AG04450 (cell line): Measurements from ENCODE around the gene DPP6. TPM values are rescaled to one million over a fixed set of nuclear protein-coding genes. Genes with fewer than 3 reads are reported as not detected.

Experiments used
- CTCF ChIA-PET: fragments of 300-600, 350-600 bp; formaldehyde crosslinking; extraction: SDS; loops from one replicate; lab custom pipeline; 2022; ENCODE audit warnings: antibody characterized with exemption, inconsistent platforms; lab: Charles Lee
- POLR2A ChIA-PET: fragments of 350-600 bp; formaldehyde crosslinking; extraction: SDS; loops from one replicate; lab custom pipeline; 2021; ENCODE audit warnings: antibody characterized with exemption, inconsistent platforms; lab: Yijun Ruan, JAX
- DNase-seq: peaks from one replicate; pipeline ENCODE4 v3.0.0-alpha.2; 2011; ENCODE audit warnings: low read depth, low spot score
- H3K27ac ChIP-seq: one replicate; pipeline ENCODE4 v1.5.1; 2012; ENCODE audit warnings: low read depth, low read length, control low read depth
- H3K27me3 ChIP-seq: one replicate; pipeline ENCODE4 v1.6.0; 2012; ENCODE audit warnings: low read length; ENCODE audit not compliant: control insufficient read depth, insufficient read depth
- H3K4me3 ChIP-seq: 2 replicates; pipeline ENCODE4 v1.5.1; 2011; ENCODE audit warnings: mild to moderate bottlenecking, low read depth, low read length, control low read depth
- H3K9me3 ChIP-seq: 2 replicates; pipeline ENCODE4 v1.5.1; 2012; ENCODE audit warnings: low read length; ENCODE audit not compliant: control insufficient read depth, insufficient read depth
- polyA plus RNA-seq: library from polyadenylated mRNA; depleted of rRNA; stranded (reverse); fragments of >200 nt; gene quantifications from 2 replicates; pipeline ENCODE4 v1.2.3, GENCODE V29; 2011
- TF ChIP-seq, protein P1 (sequence below): IDR thresholded peaks from 2 replicates; pipeline ENCODE4 v1.5.1; 2011; ENCODE audit warnings: low read depth, low read length, control low read depth, inconsistent platforms

DPP6 gene
- polyA plus RNA-seq, 1 experiment = not detected

DNA sequence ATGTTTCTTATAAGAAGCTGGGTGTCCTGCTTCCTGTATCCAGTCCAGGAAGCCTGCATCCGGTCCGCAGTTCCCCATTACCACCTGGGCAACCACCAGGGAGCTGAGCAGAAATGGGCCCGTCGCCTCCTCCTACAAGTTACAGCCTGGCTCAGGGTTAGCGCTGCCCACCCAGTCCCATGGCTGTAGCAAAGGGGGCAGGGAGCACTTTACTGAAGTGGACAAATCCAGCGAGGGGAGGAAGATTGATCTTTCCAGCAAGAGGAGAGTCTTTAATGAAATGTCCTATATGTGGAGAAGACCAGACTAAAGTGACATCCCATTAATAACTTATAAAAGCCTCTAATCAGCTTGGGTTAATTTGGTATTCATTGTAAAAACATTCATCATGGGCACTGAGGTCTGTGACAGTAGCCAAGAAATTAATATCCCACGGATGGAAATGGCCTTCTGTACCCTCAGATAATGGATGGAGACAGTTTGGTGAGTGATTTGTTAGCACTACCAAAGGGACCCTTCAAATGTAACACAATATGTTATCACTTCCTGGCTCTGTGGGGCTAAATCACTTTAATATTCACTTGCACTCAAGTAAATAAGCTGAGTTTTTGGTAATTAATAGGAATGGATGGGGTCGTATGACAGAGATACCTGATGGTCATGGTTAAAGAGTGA, 627.3 kb downstream of the DPP6 start:
- ChIA-PET POLR2A (no interaction called here), CTCF (no interaction called here)
- Histone ChIP-seq H3K9me3 (peaks cover 56% of the 10 kb centered on the region), H3K27ac (no peak overlapping the region), H3K4me3 (no peak overlapping the region), H3K27me3 (no peaks in the 10 kb centered on the region)
- TF ChIP-seq, protein P1, sequence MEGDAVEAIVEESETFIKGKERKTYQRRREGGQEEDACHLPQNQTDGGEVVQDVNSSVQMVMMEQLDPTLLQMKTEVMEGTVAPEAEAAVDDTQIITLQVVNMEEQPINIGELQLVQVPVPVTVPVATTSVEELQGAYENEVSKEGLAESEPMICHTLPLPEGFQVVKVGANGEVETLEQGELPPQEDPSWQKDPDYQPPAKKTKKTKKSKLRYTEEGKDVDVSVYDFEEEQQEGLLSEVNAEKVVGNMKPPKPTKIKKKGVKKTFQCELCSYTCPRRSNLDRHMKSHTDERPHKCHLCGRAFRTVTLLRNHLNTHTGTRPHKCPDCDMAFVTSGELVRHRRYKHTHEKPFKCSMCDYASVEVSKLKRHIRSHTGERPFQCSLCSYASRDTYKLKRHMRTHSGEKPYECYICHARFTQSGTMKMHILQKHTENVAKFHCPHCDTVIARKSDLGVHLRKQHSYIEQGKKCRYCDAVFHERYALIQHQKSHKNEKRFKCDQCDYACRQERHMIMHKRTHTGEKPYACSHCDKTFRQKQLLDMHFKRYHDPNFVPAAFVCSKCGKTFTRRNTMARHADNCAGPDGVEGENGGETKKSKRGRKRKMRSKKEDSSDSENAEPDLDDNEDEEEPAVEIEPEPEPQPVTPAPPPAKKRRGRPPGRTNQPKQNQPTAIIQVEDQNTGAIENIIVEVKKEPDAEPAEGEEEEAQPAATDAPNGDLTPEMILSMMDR = no peak
- no peak for DNase-seq

DNA sequence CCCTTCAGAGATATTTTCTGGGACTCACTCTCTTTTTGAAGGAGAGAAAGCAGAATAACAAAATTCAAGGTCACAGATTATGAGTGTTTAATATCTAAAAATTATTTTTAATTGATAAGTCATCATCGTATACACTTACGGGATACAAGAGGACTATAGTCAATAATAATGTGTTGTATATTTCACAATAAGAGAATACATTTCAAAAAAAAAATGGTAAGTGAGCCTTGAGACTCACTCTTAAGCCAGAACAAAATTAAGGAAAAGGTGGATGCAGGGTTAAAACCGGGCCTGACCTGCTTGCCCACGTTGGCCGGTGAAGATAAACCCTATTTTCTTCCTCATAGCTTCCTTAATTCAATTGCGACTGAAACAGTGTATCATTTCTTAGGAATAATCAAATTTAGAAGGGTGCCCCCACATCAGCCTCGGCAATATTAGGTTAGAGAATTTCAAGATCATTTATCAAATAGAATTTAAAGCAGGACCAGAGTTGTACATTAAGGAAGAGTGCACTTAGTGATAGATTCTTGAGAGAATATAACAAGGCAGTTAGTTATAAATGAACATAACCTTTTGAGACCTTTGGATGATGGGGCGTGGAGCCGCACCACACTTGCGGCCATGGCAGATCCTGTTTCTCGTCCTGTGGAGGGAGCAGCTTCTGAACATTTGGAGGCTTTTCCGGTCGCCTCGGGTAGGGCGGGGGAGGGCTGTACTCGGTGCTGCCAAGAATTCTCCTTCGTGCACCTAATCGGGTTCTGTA, 628.9 kb downstream of the DPP6 start:
- ChIA-PET CTCF (no interaction called here), POLR2A (no interaction called here)
- TF ChIP-seq, protein P1 = no peak
- Histone ChIP-seq H3K9me3 (peaks cover 46% of the 10 kb centered on the region), H3K27me3 (no peaks in the 10 kb centered on the region), H3K27ac (no peak overlapping the region), H3K4me3 (no peak overlapping the region)
- DNase-seq = no peak

GRCh38 chr7:154682003-154682402, 629.8 kb downstream of the DPP6 start:
- ChIA-PET POLR2A (no interaction called here), CTCF (no interaction called here)
- Histone ChIP-seq H3K9me3 (peaks cover 44% of the 10 kb centered on the region), H3K27ac (no peak overlapping the region), H3K4me3 (no peak overlapping the region), H3K27me3 (no peaks in the 10 kb centered on the region)
- no peak for DNase-seq
- TF ChIP-seq, protein P1 = no peak

- POLR2A ChIA-PET = no interaction called here
- H3K9me3 ChIP-seq = peaks cover 27% of the 10 kb centered on the region
- TF ChIP-seq, protein P1 = no peak
- no peak overlapping the region for H3K4me3 ChIP-seq
- no peak for DNase-seq
- CTCF ChIA-PET = no interaction called here
- H3K27ac ChIP-seq = no peak overlapping the region
- H3K27me3 ChIP-seq = no peaks in the 10 kb centered on the region
Observed at GRCh38 chr7:154684666-154685563, 632.7 kb downstream of the DPP6 start.
